ENCODE results near the gene GNAQ.
A peak's percentile ranks its signal among the peaks of the same experiment; 100 is the strongest.

GNAQ gene

GRCh38 chr9:77966718-77967117 lies 64.9 kb downstream of the GNAQ start:
- no peak for DNase-seq

GRCh38 chr9:77965445-77966123 lies 66.0 kb downstream of the GNAQ start:
- no peak for DNase-seq

- no peak for DNase-seq
These were observed 67.4 kb downstream of the GNAQ start for GRCh38 chr9:77964258-77964657.

GRCh38 chr9:77961541-77961940 lies 70.1 kb downstream of the GNAQ start:
- no peak for DNase-seq

GRCh38 chr9:77960356-77961153 lies 71.1 kb downstream of the GNAQ start:
- peak; percentile 71 for DNase-seq

- no peak for DNase-seq
These were observed 71.8 kb downstream of the GNAQ start for GRCh38 chr9:77959803-77960202.

GRCh38 chr9:77957652-77958051 lies 74.0 kb downstream of the GNAQ start:
- peak; percentile 88 for DNase-seq

- no peak for DNase-seq
These were observed 75.1 kb downstream of the GNAQ start for GRCh38 chr9:77956555-77956954.

GRCh38 chr9:77954666-77955015 lies 77.0 kb downstream of the GNAQ start:
- no peak for DNase-seq

- peak; percentile 68 for DNase-seq
These were observed 77.5 kb downstream of the GNAQ start for GRCh38 chr9:77954013-77954665.

GRCh38 chr9:77953590-77953989 lies 78.0 kb downstream of the GNAQ start:
- DNase-seq: no peak

GRCh38 chr9:77952635-77953328 lies 78.8 kb downstream of the GNAQ start:
- peak; percentile 49 for DNase-seq

- no peak for DNase-seq
These were observed 80.2 kb downstream of the GNAQ start for GRCh38 chr9:77951369-77951768.

- no peak for DNase-seq
These were observed 81.7 kb downstream of the GNAQ start for GRCh38 chr9:77949751-77950436.

- DNase-seq: no peak
These were observed 84.0 kb downstream of the GNAQ start for GRCh38 chr9:77947651-77948050.

GRCh38 chr9:77946969-77947620 lies 84.5 kb downstream of the GNAQ start:
- DNase-seq: peak; percentile 51

- no peak for DNase-seq
These were observed 85.3 kb downstream of the GNAQ start for GRCh38 chr9:77946296-77946695.

- DNase-seq: no peak
These were observed 85.8 kb downstream of the GNAQ start for GRCh38 chr9:77945798-77946197.

GRCh38 chr9:77944556-77945243 lies 86.9 kb downstream of the GNAQ start:
- peak; percentile 74 for DNase-seq

- peak; percentile 45 for DNase-seq
These were observed 88.6 kb downstream of the GNAQ start for GRCh38 chr9:77943057-77943456.

GRCh38 chr9:77939149-77939668 lies 92.4 kb downstream of the GNAQ start:
- peak; percentile 70 for DNase-seq

All from hematopoietic multipotent progenitor cell treated with erythropoietin and hydrocortisone succinate and interleukin-3 and kit ligand, for 8 days (in vitro differentiated cells).